ENCODE measurements around the gene MROH7.

GRCh38 chr1:54610048-54610447 lies 31.5 kb upstream of the MROH7 start:
- no peak for TF ChIP-seq CTCF (IDR thresholded peaks at IDR 0.05)
- no peak for TF ChIP-seq POLR2A (IDR thresholded peaks at IDR 0.05)
